Caki2 (cell line): ENCODE results near the gene QKI. TPM values are rescaled to one million over a fixed set of nuclear protein-coding genes. Genes with fewer than 3 reads are reported as not detected.
"Not testable (repeated sequence)": the region's sequence is repeated elsewhere in the genome, so short reads cannot be mapped to it uniquely, and the experiment has no call there.

Experiments
- DNase-seq: peaks from one replicate; pipeline ENCODE4 v3.0.0-alpha.2; 2015; ENCODE audit warnings: low read depth
- in situ Hi-C: cut with HindIII; loops from 2 replicates; pipeline ENCODE4 v1.10.0; 2016; ENCODE audit warnings: low sequenced_read_pairs, low pct_unique_long_range_greater_than_20kb, mixed read lengths
- total RNA-seq: library from RNA; depleted of rRNA; stranded (reverse); fragments of >200 nt; shearing (Covaris generic); gene quantifications from 2 replicates; pipeline ENCODE4 v1.2.3, GENCODE V29; 2014; ENCODE audit warnings: low replicate concordance

Gene QKI
- total RNA-seq, 1 experiment from 2014 or later: 76.1 TPM

DNA sequence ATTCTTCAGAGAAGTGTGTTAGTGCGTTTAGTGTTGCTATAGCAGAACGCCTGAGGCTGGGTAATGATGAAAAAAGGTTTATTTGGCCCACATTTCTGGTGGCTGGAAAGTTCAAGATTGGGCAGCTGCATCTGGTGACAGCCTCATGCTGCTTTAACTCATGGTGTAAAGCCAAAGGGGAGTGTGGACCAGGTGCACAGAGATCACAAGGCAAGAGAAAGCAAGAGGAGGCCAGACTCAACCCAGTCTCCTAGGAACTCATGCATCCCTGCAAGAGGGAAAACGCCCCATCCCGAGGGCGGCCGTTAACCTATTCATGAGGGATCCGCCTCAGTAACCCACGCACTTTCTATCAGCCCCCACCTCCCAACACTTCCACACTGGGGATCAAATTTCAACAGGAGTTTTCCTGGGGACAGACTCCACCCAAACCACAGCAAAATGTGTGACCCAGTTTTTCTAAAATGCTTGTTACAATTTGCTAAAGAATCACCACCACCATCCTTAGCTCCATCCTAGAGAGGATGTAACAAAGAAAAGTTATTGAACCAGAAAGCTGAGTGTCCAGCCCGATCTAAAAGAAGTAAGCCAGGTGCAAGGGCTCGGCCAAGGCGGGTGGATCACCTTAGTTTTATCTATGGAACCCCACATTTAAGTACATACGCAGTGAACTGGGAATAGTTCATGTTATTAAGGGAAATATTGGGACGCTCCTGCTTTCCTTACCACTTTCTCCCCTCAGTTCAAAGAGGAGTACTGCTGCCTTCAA is 164.8 kb downstream of the QKI start:
- in situ Hi-C loops: no loop called here
- DNase-seq: peak; percentile 25

DNA sequence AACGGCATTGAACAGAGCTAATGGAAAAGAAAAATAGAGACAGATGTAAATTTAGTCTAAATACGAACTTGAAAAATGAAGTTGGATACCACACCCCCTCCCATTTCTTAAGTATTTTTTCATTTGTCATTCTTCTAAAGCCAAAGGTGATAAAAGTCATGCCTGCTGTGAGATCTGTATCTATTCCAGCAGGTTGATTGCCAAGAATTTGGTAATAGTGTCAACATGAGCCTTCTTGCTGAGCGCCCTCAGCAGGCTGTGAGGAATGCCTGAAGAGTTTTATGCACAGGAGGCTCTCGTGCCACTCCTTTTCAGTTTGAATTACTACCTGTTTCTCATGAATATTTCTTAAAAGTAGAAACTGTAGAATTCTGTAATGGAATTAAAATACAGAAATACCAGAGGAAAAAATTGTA is 165.4 kb downstream of the QKI start:
- DNase-seq: no peak

DNA sequence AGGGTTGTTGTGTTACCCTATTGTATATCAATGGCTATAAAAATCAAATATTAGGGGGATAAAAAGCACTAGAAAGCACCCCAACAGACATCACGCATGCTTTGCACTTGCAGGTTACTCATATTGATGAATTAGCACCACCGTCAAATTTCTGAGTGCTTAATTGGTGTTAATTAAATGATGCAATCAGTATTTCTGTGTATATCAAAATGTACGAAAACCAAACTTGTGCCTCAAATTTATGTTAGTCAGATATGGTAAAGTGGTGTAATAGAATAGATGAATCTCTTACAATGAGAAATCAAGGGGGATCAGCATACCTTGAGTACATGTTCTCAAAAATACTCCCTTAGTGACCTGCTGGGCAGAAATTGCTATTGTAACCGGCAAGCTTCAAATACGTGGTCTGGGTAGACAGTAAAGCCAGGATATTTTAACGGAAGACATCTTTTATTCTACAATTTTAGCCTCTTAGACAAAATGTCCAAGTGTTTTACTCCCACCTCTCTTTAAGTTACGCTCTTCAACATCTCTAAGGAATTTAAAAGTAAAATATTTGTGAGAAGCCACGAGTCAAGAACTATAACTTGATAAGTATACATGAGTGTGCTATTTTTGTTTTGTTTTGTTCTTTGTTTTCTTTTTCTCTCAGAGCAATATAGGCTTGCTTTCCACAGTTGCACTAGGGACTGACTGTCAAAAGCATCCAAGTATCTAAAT is 166.0 kb downstream of the QKI start:
- in situ Hi-C loops: no loop called here
- DNase-seq: no peak

More for the DNA sequence above, 165.4 kb downstream of the QKI start:
- in situ Hi-C loops: no loop called here

DNA sequence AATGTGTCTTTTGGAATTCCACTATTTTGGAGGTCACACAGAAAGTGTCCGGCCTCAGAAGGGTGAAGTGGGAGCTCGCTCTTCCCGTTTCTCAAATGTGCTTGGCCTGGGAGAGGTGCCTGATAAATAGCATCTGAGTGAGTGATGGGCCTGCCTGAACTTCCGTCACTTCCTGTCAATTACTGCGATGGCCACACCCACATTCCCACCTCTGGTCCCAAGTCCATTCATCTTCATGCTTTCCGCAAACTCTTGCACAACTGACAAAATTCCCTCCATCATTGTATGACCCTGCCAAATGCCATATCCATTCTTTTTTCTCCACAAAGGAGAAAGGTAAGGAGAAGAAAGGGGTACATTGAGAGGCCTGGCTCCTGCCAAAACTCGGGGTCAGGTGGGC is 169.0 kb downstream of the QKI start:
- in situ Hi-C loops: no loop called here
- no peak for DNase-seq

DNA sequence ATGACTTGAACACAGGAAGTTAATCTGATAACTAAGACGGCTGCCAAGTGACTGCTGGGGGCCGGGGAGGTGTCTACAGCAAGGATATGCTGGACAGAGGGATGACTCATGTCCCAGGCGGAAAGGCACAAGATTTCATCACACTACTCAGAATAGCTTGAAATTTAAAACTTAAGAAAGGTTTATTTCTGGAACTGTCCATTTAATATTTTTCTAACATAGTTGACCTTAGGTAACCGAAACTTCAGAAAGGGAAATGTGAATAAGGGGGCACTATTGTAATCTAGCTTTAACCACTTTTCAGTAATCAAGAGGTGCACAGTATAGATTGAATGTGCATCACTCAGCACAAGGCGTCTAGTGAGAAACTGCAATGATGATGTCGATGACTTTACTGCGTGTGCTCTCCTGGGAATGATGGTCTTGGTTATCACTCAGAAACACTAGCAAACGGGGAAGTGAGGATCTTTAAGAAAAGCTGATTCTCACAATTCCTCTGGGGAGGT is 171.5 kb downstream of the QKI start:
- in situ Hi-C loops: no loop called here
- DNase-seq: peak; percentile 79

DNA sequence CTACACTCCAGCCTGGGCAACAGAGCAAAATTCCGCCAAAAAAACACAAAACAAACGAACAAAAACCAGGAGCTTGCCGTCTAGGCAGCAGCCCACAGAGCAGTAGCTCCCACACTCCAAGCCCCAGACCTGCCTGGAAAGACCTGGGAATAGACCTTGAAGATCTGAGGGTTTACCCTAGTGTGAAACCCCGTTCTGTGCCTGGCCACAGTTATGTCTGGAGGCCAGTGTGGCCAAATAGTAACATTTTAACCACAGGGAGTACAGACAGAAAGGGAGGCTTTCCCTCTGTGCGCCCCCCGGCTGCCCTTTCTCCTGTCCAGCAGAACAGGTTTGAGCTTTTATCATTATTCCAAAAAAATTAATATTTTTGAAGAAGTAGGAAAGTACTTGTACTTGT is 172.4 kb downstream of the QKI start:
- no peak for DNase-seq
- in situ Hi-C loops: no loop called here

DNA sequence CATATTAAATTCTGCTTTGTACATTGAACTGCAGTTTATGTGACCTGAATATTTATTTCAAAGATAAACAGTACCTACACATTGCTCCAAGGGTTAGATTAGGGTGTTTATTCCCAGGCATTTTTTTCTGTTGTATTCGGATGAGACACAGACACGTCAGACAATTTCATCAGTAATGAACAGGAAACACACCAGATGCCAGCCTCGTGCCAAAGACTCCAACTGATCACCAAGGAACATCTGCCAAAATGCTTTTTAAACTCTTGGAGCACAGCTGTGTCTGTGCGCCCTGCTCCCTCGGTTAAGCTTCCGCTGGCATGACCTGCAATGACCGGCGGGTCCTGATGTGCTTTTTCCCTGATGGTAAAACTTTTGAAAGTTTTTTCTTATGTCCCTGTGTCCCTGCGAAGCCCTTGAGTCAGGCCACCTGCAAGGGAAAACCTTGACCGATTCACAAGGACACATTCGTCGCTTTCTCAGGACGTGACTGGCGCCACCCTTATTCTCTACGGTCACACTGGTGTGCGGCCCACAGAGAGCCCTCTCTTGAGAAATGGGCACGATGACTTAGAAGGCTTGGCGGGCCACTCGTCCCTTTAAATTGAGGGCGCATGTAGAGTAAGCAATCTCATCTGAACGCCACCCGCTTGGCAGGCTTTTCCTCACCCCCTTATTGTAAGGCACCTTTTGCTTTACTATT is 173.9 kb downstream of the QKI start:
- in situ Hi-C loops: no loop called here
- no peak for DNase-seq

DNA sequence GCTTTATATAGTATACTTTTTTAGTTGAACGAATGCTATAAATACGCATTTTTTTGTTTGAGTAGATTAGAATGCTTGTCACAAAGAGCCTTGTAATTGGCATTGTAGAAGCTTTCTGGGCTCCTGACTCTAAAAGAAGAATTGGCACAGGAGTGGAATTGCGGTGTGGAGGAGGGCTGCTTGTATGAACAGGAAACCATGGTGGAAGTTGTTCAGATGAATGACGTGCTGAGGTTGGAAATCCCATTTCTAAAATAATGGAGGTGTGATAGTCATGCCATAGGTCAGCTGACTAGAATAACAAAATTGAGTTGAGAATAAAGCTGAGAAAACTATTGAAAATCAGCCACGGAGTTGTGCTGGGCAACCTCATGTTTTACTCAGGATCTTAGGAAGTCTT is 174.9 kb downstream of the QKI start:
- in situ Hi-C loops: no loop called here
- no peak for DNase-seq

DNA sequence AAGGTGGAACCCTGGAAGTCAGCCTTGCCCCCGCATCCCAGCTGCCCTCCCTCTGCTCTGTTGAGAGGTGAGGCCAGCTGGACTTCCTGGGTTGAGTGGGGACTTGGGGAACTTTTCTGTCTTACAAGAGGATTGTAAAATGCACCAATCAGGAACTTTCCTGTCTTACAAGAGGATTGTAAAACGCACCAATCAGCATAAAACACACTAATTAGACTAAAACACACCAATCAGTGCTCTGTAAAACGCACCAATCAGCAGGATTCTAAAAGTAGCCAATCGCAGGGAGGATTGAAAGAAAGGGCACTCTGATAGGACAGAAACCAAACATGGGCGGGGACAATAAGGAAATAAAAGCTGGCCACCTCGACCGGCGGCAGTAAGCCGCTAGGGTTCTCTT is 175.6 kb downstream of the QKI start:
- DNase-seq, in situ Hi-C loops: not testable (repeated sequence)

DNA sequence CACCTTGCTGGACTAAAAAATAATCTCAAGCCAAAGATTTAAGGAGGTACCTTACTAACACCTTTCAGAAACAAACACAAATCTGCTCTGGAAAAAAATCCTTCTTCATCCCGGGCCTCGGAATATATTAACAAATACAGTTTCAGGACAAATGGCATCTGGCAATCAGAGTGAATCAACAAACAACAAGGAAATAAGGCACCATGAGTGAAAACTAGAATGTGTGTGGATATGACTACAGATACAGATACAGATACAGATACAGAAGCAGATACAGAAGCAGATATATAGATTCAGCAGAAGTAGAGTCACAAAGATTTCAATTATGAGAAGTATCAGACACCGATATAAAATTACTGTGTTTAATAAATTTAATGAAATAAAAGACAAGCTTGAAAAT is 178.4 kb downstream of the QKI start:
- in situ Hi-C loops: no loop called here
- no peak for DNase-seq

DNA sequence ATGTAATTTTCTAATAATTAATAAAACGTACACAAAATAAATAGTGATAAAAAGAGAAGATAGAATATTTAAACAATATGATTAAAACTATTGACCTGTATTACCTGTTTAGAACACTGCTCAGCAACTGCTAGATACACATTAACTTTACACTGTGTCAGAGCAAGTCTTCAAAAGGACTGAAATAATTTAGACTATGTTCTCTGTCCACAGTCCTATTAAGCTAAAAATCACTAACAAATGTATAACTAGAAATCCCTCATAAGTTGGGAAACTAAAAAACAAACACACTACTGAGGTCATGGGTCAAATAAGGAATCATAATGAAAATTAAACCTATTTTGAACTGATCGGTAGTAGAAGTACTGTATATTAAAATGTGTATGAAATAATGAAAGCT is 181.7 kb downstream of the QKI start:
- in situ Hi-C loops: no loop called here
- no peak for DNase-seq

DNA sequence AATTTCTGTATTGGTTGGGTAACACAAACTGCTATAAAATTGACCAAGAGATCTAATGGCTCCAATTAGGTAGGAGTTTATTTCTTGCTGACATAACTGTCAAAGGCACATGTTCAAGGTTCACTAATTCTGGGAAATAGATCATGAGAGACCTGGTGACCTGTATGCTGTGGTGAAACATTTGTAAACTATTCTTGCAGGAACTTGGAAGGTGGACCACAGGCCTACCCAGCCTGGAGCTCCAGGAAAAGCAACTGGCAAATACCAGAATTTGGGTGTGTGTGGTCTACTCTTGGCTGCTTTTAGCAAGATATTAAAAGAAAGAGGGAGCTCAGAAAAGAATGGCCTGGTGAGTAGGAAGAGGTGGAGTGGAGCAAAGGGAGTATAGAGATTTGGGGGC is 184.6 kb downstream of the QKI start:
- no peak for DNase-seq
- in situ Hi-C loops: no loop called here

DNA sequence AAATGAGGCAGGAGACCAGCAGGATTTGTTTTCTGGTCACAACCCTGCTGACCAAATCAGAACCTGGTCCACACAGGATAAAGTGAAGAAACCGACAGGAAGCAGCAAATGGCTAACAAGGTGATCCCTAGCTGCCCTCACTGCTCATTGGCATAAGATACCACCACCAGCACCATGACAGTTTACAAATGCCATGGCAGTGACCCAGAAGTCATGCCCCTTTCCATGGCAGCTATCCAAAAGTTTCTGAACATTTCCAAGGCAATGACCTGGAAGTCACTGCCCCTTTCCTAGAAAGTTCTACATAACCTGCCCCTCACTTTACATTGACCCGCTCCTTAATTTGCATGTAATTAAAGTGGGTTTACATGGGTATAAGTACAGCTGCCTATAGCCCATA is 185.2 kb downstream of the QKI start:
- in situ Hi-C loops: no loop called here
- no peak for DNase-seq

DNA sequence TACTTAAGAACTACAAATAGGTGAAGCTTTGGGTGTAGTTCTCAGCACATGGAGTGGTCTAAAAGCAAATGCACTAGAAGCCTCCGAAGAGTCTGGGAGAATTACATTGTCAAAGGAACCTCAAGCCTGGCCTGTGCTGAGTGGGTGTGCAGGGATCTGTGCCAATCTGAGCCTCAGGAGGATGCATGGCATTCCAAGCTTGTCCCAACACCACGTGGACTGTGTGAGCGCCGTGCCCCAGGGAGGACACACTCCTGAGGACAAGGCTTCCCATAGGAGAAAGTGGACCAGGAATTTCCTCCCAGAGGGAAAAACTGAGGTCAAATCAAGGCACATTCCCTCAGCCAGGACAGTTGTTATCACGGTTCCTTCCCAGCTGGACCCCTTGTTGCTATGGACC is 185.8 kb downstream of the QKI start:
- in situ Hi-C loops: no loop called here

DNA sequence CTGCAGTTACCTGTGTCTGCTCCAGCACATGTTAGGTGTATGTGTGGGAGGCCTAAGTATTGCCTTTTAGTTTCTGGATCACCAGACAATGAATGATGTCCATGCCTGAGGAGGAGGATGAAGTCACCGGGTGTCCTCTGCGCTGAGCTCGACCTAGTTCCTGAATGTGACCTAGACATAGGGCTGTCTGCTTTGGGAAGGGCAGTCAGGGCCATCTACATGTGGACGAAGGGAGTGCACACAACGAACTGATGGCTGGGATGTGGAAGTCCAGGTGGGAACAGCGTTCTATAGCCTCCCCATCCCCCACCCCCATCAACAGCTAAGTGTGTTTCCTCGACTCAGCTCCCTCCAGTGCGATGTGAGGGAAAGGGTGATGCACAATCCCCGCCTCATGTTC is 186.3 kb downstream of the QKI start:
- no peak for DNase-seq
- in situ Hi-C loops: no loop called here

More for the DNA sequence above, 185.8 kb downstream of the QKI start:
- no peak for DNase-seq

DNA sequence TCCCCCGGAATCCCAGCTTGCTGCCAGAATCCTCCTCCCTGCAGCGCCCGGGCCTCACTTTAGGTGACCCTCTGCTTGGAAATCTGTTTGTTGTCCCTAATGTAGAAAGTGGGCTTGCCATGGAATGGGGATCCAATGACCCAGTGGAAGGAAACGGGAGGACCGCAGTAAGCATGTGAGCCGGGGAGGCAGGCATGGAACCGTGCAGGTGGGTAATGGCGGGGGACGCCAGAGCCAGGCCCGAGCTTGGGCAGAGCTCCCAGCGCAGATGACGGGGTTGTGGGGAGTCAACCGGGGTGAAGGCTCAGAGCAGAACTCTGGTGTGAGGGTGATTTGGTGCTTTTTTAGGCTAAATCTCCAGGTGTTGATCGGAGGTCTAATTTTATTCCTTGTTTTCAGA is 188.3 kb downstream of the QKI start:
- in situ Hi-C loops: no loop called here
- no peak for DNase-seq

DNA sequence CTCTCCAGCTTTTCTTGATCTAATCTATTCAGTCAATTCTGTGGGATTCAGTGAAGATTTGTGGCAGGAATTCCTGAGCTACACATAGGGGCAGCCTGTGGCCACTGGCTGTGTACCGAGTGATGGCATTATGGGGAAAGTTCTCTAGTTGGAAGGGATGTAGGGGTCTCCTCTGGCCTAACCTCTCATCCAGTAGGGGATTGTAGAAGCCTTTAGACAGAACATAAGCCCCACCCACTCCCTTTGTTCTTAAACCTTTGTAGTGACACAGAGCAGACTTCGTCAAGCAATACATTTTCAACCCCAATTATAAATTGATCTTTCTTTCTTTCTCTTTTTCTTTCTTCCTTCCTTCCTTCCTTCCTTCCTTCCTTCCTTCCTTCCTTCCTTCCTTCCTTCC is 188.9 kb downstream of the QKI start:
- in situ Hi-C loops: no loop called here
- DNase-seq: no peak

DNA sequence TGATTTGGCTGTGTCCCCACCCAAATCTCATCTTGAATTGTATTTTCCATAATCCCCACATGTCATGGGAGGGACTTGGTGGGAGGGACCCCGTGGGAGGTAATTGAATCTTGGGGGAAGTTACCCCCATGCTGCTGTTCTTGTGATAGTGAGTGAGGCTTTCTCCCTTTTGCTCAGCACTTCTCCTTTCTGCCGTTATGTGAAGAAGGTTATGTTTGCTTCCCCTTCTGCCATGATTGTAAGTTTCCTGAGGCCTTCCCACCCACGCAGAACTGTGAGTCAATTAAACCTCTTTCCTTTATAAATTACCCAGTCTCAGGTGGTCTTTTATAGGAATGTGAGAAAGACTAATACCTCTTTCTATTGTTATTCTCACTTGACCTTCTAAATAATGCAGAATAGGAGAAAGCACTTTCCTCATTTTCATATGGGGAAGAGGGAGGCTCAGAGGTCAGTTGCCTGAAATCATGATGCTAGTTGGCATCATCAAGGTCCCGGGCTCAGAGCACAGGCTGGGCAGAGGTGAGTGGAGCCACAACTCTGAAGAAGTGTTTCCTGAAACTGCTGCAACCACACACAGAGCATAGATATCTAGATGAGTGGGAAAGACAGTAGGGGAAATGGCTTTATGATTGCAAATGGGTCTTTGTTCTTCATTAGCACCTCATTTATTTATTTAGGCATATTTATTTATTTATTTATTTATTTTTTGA is 191.0 kb downstream of the QKI start:
- DNase-seq: no peak

DNA sequence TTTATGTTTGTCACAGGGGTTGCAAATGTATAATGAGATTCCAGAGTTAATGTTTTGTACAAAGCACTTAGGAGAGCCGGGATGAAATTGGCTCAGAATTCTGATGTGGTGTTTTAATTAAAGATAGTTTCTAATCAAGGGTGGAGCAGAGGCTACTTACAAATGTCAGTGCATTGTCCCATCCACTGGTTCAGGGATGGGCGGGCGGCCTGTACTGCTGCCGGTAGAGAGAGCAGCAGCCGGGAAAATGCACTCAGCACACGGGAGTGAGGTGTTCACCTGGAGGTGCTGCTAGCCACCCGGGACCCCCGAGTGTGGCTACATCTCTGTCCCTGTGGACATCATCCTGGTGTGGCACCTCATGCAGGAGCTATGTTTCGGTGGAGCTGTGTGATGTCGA is 193.3 kb downstream of the QKI start:
- DNase-seq: no peak
- in situ Hi-C loops: no loop called here

More for the DNA sequence above, 191.0 kb downstream of the QKI start:
- in situ Hi-C loops: no loop called here
